Measurements from ENCODE around the gene CR1L.
"Not testable (repeated sequence)": the region's sequence is repeated elsewhere in the genome, so short reads cannot be mapped to it uniquely, and the experiment has no call there.

GRCh38 chr1:207737503-207738157 is 92.7 kb downstream of the CR1L start:
- TF ChIP-seq MYC (IDR thresholded peaks at IDR 0.05; ENCODE audit: low read depth, low read length); POLR2A (IDR thresholded peaks at IDR 0.05; ENCODE audit: low read depth, low read length); CTCF (IDR thresholded peaks at IDR 0.05; ENCODE audit: extremely low read depth in 1 of 2, insufficient read depth in 1 of 2, low read depth in 1 of 2, low read length in 2 of 2); EZH2 (IDR thresholded peaks at IDR 0.05; ENCODE audit: borderline replicate concordance, low read depth, low read length, severe bottlenecking); POLR2AphosphoS5 (IDR thresholded peaks at IDR 0.05; ENCODE audit: insufficient read depth, low read depth, low read length); GATA2 (IDR thresholded peaks at IDR 0.05; ENCODE audit: insufficient read depth, insufficient read length, low read depth, low read length): not testable (repeated sequence)
- TF ChIP-seq, protein P1, sequence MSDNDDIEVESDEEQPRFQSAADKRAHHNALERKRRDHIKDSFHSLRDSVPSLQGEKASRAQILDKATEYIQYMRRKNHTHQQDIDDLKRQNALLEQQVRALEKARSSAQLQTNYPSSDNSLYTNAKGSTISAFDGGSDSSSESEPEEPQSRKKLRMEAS (IDR thresholded peaks at IDR 0.05; ENCODE audit: insufficient read depth, insufficient read length), result not testable (repeated sequence)

Data from endothelial cell of umbilical vein (primary cell).